Stimulated activated CD4-positive, alpha-beta T cell treated with anti-CD3 and anti-CD28 coated beads, TNF-alpha, amount 100 ng/mL, for 48 hours (primary cell): ENCODE measurements around the gene CDKL4.
A peak's percentile ranks its signal among the peaks of the same experiment; 100 is the strongest.
"Not testable (repeated sequence)": the region's sequence is repeated elsewhere in the genome, so short reads cannot be mapped to it uniquely, and the experiment has no call there.

Experiments
- DNase-seq, 3 donors: peaks; one replicate each; pipeline ENCODE4 v3.0.0-alpha.2; 2020; ENCODE audit warnings: low read depth in 3 of 3

The CDKL4 gene

DNA sequence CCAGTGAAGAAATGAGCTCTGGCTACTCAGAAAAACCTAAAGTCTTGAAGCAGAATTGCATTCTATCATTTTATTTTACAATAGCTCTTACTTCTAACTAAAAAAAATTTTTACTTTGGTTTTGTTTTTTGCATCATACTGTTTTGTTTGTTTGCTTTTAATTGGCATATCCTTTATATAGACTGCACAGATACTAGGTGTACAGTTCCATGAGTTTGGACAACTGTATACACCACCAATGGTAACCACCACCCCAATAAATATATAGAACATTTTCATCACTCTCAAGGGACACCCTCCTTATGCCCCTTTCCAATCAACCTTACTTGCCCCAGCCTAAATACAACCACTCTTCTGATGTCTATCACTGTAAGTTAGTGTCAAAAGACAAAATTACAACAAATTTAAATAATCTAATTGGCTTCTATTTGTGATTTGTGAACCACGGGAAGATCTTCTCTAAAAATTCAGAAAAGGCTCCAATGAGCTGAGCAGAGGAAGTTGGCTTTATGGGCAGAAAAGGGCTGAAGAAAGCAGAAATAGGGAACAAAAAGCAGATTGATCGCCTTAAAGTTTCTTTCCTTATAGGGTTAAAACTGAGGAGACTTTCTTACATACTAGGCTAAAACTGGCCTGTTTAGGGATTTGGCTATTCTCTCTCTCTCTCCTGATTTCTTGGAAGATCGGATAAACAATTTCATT lies 100.7 kb downstream of the CDKL4 start:
- no peak for DNase-seq

DNA sequence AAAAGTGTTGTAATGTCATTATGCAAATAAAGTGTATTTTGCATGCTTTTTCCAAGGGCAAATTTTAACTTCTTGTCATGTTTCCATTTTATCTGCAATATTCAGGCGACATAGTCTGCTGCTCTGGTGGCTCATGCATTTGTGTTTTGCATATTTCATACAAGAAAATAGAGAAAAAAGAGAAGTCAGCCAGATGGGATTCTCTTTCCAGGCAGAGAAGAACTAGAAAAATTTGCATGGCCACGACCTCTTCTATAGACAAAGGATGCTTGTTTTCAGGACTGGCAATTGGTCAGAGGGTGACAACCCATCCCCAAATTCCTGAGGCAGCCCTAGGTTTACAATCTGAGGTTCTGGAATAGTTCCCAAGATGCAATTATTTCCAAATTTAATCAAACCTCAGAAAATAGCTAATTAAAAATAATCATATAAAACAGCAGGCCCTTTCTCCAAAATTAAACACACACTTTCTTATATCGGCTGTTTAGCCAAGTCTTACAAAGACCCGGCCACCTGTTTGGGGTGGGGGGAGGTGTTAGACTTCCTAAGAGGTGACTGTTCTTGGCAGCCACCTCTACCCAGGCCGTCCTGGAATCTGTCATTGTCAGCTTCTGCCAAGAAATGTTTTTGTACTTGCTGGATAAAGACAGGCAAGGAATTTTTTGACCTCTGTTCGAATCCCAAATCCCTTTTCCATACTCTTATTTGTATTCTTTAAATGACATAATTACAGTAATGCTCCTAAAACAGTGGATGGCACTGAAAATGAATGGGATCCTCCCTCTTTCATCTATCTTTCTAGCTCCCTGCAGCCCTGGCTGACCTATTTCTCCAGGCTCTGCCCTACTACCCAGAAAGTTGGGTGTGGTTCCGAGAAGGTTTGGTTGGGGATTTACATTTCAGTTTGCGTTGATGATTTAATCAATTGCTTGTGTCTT lies 102.2 kb downstream of the CDKL4 start:
- no peak for DNase-seq

DNA sequence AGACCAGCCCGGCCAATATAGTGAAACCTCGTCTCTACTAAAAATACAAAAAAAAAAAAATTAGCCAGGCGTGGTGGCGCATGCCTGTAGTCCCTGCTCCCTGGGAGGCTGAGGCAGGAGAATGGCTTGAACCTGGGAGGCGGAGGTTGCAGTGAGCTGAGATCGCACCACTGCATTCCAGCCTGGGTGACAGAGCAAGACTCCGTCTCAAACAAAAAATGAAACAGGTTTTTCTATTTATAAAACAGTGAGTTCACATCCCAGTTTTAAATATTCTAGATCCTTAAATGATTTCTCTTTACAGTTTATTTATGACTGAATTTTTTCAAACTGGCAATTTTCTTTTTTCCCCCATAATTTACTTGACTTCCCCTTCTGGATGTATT lies 102.8 kb downstream of the CDKL4 start:
- DNase-seq: not testable (repeated sequence)

DNA sequence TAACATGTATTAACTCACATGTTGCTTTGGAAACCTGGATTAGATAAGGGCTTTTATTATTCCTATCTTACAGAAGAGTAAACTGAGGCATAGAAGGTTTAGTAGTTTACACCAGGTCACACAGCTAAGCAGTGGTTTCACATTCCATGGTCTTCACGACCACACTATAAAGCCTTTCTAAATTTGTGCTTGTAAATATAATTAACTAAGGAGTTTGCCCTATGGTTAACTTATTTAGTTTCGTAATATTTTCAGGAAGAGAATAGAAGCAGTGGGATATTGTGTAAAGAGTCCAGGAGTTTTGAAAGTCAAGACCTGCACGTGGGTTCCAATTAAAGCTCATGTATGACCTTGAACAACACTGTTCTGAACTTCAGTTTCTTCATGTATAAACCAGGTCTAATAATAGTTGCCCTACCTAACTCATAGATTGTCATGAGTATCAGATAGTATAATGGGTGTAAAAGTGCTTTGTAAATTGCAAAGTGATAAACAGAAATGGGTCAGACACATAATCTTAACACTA lies 103.4 kb downstream of the CDKL4 start:
- DNase-seq: no peak

DNA sequence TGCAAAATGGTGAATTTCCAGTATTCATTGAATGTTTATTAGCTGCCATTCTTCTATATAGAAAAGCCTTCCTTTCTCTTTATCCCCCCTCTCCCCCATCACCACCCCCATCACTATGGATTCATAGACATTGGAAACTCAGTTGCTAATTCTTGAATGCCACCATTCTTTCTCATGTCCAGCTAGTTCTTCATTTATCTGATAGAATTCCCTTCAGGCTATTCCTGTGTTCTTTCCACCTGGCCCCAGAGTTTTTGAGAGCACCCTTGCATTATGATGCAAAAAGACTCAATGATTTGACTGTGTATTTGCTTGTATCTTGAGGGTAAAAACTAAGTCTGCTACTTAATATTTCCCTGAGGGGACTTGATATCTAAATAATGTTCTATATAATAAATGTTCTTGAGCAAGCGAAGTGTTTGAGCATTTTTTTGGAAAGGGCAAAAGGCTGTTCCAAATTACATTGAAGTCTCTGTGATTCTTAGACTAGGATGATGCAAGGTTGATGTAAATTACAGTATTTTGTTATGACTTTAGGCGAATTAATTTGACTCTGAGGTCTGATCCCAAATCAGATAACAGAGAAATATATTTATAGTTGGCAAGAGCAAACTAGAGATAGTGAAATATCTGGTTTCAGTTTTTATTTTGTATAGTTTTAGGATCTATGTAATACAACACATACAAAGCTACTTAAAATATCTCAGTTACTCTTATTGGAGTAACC lies 104.1 kb downstream of the CDKL4 start:
- DNase-seq: no peak

DNA sequence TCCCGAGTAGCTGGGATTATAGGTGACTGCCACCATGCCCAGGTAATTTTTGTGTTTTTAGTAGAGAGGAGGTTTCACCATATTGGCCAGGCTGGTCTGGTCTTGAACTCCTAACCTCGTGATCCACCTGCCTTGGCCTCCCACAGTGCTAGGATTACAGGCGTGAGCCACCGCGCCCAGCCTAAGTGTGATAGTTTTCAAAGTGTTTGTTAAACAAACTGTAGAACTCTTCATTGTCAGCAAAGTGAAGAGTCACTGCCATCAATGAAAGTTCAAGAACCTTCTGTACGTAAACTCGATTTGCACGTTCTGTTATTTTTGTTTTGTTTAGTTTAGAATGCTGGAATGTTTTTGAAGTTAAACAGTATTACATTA lies 104.9 kb downstream of the CDKL4 start:
- DNase-seq: no peak

DNA sequence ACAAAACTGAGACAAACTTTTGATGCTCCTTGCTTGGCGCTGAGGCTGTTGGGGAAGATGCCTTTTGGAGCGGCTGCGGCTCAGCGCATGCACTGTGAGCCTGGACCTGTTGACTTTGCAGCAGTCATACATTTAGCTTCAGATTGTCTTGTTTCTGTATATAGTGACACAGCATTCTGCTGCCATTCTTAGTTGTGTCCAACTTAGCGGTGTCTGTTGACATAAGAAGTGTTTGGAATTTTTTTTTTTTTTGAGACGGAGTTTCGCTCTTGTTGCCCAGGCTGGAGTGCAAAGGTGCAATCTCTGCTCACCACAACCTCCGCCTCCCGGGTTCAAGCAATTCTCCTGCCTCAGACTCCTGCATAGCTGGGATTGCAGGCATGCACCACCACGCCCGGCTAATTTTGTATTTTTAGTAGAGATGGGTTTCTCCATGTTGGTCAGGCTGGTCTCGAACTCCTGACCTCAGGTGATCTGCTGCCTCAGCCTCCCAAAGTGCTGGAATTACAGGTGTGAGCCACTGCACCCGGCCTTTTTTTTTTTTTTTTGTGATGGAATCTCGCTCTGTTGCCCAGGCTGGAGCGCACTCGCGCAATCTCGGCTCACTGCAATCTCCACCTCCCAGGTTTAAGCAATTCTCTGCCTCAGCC lies 105.5 kb downstream of the CDKL4 start:
- not testable (repeated sequence) for DNase-seq

DNA sequence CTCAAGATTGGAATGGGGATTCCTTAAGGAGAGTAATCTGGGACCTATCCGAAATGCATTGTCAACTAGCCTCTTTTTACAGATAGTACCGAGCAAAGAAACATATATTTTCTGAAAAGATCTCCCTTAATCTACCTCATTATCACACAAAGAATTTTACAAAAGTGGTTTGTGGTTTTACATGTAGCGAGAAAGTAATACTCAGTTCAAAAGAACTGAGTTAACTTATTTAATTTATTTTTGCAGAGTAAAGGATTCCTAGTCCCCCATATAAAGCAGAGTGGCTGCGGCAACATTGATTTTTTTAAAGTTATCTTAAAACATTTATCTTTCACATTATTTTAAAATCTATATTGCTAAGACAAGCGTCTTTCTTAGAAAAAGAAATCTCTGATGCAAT lies 107.0 kb downstream of the CDKL4 start:
- no peak for DNase-seq

DNA sequence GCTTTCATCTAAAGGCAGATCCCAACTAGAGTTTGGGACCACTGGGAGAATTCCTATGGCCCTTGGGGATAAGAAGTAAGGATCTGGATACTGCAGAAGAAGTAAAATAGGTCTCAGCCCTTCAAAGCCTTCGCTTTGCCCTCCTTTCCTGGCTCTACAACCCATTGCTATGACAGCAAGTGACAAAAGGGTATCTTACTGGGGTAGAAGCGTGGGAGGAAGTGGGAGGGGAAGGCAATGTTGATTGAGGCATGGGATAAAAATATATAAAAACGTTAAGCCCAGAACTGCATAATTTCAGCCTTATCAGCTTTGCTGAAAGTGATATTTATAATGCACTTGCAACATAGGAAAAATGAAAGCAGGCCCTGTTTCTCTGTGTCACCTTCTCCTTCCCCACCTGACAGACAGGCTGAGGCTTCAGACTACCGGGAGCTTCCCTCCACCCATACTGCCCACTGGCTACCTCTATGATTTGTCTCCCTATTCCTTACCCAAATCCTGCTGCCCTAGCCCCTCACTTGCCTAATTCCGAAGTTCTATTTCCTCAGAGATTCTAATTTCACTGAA lies 108.0 kb downstream of the CDKL4 start:
- no peak for DNase-seq

DNA sequence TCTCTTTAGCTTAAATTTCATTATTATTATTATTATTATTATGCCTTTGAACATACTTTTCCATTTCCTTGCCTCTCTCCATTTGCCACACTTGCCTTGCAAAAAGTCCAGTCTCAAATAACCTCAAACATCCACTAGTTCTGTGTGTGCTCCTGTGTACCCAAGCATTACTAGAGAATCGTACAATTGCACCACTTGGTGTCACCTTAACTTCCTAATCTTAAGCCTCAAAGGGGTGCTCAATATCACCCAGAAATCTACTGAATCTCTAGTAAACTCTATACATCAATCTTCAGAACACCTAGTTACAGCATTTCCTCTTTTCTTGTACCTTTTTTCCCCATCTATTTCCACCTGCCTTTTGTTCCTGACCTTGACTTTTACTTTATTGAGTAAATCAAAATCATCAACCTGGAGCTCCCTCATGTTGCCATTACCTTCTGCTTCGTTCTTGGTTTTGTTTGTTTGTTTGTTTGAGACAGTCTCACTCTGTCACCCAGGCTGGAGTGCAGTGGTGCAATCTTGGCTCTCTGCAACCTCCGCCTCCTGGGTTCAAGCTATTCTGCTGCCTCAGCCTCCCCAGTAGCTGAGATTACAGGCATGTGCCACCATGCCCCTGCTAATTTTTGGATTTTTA lies 110.4 kb downstream of the CDKL4 start:
- DNase-seq: no peak

DNA sequence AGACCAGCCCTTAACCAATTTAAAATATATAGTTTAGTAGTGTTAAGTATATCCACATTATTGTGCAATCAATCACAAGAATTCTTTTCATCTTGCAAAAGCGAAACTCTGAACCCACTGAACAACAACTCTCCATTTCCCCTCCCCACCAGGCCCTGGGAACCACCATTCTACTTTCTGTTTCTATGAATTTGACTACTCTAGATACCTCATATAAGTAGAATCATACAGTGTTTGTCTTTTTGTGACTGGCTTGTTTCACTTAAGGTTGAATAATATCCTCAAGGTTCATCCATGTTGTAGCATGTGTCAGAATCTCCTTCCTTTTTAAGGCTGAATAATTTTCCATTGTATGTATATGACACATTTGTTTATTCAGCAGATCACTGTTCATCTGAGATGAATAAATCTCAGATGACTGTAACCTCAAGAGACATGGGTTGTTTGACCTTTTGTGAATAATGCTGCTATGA lies 114.8 kb downstream of the CDKL4 start:
- peak; percentile 50 to 69 (median 53) for DNase-seq

DNA sequence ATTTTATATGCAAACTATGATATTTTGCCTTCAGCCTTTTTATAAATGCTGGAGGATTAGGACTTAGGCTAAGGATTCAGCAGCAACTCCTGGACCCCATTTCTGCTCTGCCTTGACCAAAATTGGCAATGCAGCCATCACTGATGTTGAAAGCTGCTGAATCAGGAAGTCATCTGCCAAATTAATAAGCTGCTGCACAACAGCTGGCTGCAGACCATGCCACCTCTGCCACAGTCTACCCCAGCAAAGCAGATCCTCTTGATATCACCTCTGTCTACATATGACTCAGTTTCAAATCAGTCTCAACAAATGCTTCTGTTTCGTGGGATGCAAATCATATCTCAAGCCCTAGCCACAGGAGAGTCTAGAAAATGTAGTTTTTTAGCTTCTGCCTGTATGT lies 115.8 kb downstream of the CDKL4 start:
- peak in 1 of 3 donors; percentile 47 for DNase-seq
